T follicular helper cell (primary cell): Measurements from ENCODE around the gene SEMA4D.

Source experiments
- DNase-seq: peaks from one replicate; pipeline ENCODE4 v3.0.0-alpha.2; 2020; ENCODE audit warnings: low read depth

Gene SEMA4D

GRCh38 chr9:89502038-89502601, 4.2 kb upstream of the SEMA4D start:
- DNase-seq: no peak

DNA sequence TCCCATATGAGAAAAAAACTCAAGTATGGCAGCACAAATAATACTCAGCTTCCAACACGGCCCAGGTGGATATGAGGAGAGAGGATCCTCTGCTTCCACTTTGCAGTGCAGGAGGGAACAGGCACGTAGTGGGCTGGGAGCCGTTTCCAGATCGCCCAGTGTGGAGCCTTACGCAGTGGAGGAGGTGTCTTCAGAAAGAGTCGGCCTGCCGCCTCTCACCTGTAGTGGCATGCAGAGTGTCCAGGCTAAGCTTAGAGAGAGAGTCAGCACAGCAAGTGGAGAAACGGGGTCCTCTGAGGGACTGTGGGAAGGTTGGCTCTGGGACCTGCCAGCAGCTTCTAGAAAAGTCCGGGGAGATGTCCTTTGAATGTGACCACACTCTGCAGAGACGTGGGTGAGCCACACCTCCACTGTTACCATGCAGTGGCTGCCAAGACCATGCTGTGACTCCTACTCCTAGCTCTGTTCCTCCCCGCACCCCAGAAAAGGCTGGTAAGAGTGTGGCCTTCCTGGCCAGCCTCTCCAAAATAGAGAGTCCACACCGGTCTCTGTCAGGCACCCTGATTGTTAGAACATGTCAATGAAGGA, 3.5 kb upstream of the SEMA4D start:
- no peak for DNase-seq

DNA sequence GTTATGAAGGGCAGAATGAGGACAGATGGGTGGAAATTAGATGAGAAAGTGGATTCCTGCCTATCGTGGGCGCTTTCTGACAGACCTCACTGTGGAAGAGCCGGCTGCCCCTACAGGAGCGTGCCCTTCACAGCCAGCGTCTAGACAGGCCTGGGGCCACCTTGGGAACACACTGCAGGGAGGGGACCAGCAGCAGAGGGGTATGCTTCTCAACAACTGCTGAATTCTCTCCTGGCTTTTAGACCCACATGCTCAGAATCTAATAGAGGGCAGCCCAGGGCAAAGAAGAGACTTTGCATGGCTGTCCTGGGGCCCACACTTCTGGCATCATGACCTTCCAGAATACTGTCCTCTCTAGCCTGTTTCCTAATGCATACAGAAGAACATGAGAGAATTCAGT, 2.1 kb upstream of the SEMA4D start:
- no peak for DNase-seq

DNA sequence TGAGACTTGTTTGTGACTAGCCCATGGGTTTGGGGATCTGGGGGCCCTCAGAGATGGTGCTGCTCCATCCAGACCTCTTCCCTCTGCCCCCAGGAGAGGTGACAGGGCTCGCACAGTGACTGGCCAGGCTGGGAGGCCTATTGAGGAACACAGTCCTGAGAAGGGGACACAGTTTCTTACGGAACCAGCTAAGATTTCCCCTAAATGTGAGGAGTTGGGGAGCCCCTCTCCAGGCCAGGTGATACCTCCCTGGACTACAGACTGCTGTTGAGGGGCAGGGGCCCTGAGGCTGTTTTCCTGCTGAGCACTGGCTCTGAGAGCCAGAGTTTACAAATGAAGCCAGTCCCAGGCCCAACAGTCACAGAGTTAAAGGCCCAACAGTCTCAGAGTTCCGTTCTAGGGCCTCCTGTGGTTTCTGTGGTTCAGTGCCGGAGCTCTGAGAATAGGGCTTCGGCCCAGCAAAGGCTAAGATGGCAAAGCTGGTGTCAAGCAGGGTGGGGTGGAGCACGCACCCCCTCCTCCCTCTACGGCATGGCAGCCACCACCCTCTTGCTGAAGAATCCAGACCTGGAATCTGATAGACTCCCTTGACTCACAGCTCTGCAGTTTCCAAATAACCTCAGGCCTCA, 1.1 kb upstream of the SEMA4D start:
- DNase-seq: no peak

- no peak for DNase-seq
Observed at GRCh38 chr9:89497257-89497963, 503 bp downstream of the SEMA4D start.

- DNase-seq: no peak
Observed at GRCh38 chr9:89496645-89497256, 1.2 kb downstream of the SEMA4D start.

DNA sequence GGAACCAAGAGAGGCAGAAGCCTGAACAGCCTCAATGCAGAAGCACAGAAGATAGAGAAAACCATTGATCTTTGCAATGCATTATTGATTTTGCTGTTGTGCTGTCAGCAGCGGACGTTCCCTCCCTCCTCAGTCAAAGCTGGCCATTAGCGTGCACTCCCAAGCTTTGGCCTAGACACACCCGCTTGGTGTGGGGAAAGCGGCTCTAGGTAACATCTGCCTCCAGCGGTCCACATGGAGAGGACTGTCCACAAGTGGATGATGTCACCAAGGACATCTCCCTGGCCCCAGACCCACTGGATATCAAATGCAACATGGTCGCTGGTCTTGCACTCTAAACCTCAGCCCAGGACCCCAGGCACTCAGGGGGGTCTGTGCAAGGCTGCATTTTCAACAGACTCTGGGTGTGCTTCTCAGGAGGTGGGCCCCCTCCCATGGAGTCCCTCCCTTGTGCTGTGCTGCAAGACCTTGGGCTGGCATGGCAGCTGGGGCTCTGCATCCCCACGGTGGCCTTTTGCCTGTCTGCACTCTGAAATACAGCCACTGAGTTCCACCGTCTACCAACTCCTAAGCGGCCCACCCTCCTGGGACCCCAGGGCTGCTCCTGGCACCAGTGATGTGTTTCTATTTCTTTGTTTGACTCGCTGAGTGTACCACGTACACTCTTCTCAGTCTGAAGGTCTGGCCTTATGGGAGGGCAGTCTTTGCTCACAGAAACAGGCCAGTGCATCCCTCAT, 1.9 kb downstream of the SEMA4D start:
- no peak for DNase-seq

GRCh38 chr9:89494199-89494598, 3.7 kb downstream of the SEMA4D start:
- DNase-seq: no peak

DNA sequence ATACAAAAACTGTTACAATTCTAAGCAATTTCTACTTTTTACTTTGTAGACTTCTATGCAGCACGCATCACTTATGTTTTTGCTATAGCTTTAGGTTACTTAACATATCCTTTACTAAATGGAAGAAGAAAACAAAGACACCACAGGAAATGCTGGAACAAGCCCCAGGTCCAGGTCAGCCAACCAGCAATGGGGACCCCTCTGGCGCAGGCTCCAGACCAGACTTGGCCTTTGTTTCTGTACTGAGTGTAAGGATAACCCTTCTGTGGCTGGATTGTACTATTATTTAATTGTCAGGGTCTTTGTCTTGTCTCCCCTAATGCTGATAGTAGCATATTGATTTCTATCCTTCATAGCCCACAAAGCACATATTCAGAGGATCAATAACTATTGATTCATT, 4.2 kb downstream of the SEMA4D start:
- DNase-seq: no peak

GRCh38 chr9:89493181-89493580, 4.7 kb downstream of the SEMA4D start:
- no peak for DNase-seq

DNA sequence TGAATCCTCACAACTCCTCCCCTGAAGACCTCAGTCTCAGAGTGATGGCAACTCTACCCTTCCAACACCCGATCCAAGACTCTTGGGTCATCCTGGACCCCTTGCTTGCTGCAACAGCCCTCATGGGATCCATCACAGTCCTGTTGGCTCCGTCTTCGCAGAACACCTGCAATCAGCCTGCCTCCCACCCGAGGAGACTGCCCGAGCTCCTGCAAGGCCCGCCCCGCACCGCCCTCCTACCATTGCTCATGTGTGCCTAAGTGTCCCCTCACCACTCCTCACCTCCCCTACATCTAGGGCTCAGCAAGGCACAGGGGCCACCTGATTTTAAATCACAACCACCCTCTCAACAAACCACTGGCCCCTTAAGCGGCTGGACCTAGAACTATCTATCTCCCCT, 5.3 kb downstream of the SEMA4D start:
- DNase-seq: no peak

GRCh38 chr9:89491694-89492093, 6.2 kb downstream of the SEMA4D start:
- DNase-seq: no peak

GRCh38 chr9:89489548-89490530, 8.1 kb downstream of the SEMA4D start:
- no peak for DNase-seq

- no peak for DNase-seq
Observed at GRCh38 chr9:89488936-89489335, 9.0 kb downstream of the SEMA4D start.

DNA sequence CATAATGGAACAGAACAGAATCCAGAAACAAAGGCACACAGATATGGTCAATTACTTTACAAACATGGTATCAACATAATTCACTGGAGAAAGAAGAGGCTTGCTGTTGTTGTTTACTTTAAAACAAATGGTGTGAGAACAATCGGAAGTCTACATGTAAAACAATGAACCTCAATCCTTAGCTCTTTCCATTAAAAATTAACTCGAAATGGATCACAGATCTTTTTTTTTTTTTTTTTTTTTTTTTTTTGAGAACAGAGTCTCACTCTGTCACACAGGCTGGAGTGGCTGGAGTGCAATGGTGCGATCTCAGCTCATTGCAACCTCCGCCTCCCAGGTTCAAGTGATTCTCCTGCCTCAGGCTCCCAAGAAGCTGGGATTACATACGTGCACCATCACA, 9.8 kb downstream of the SEMA4D start:
- no peak for DNase-seq

GRCh38 chr9:89486681-89487080, 11.2 kb downstream of the SEMA4D start:
- DNase-seq: no peak

DNA sequence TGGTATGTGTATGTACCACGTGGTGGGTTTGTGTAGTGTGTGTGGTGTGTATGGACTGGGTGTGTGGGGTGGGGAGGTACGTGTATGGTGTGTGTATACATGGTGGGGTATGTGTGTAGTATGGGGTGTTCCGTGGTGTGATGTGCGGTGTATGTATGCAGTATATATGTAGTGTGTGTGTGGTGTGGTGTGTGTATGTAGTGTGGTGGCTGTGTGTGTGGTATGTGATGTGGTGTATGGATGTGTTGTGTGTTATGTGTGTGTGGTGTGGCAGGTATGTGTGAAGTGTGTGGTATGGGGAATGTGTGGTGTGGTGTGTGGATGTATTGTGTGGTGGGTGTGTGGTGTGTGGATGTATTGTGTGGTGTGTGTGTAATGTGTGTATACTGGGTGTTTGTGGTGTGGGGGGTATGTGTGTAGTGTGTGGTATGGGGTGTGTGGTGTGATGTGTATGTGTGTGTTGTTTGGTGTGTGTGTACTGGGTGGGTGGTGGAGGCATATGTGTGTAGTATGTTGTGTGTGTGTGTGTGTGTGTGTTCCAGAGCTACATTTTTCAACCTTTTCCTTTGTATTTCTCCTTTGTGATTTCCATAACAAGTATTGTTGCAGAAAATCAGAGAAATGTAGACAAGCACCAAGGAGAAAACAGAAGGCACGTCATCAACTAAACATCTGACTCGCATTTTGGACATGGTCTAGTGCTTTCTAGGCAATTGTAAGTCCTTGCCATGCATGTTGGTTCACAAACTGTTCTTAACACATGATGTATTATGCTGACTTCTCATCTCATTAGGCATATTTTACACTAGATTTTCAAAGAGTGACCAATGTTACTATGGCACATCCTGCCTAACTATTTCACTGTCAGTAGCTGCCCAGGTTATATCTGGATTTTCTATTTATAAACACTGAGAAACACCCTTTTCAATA, 13.2 kb downstream of the SEMA4D start:
- DNase-seq: no peak

- peak; percentile 58 for DNase-seq
Observed at GRCh38 chr9:89483592-89484474, 14.1 kb downstream of the SEMA4D start.

DNA sequence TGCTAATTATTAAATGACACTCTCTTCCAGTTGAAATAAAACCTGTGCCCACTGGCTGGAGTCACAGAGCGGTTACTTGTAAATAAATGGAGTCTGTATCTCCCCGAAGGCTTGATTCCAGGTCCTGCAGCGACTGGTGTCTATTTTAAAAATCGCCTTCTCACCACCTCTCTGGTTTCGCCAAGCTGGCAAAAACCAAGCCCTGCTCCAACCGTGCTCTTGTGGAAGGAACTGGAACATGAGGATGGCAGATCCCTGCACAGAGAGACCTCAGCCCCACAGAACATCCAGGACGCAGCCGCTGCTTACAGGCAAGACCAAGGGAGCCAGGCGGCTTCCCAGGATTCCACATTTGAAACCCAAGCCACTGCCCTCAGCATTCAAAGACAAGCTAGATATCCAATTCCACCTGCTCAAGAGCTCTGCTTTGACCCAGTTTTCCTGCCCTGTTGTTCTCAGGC, 15.0 kb downstream of the SEMA4D start:
- DNase-seq: no peak
